K562 (cell line): Measurements from ENCODE around the gene SLC25A44. TPM values are rescaled to one million over a fixed set of nuclear protein-coding genes. Genes with fewer than 3 reads are reported as not detected.
A peak's percentile ranks its signal among the peaks of the same experiment; 100 is the strongest.

Experiments
- ARID1B ChIP-seq: fragments of 450-650 bp; IDR thresholded peaks from 2 replicates; pipeline ENCODE4 v1.6.1; 2016; ENCODE audit warnings: antibody characterized with exemption, mild to moderate bottlenecking, inconsistent platforms
- CBX8 ChIP-seq: fragments of 200-600 bp; sonication (generic); IDR thresholded peaks from 2 replicates; pipeline ENCODE4 v1.6.1; 2012; ENCODE audit warnings: borderline replicate concordance, mixed run types, low read depth, mild to moderate bottlenecking, moderate library complexity, mixed read lengths, low read length, control low read depth, inconsistent platforms; ENCODE audit not compliant: poor library complexity, severe bottlenecking; ENCODE audit errors: extremely low read depth
- CTBP1 ChIP-seq: fragments of 450-650 bp; IDR thresholded peaks from 2 replicates; pipeline ENCODE4 v1.6.1; 2016; ENCODE audit warnings: borderline replicate concordance
- ELF1 ChIP-seq: fragments of 200-800 bp; sonication (Bioruptor generic); IDR thresholded peaks from 2 replicates; pipeline ENCODE4 v1.6.1; 2016; ENCODE audit warnings: missing genetic modification characterization, missing compliant biosample characterization
- ERF ChIP-seq: fragments of 450-650 bp; formaldehyde crosslinking; IDR thresholded peaks from 2 replicates; pipeline ENCODE4 v1.4.0; 2020; ENCODE audit warnings: mild to moderate bottlenecking, mixed read lengths
- MAFG ChIP-seq: fragments of 450-650 bp; conservative IDR thresholded peaks from 2 replicates; pipeline ENCODE4 v1.6.1; 2016; ENCODE audit warnings: missing genetic modification characterization, missing compliant biosample characterization
- MAZ ChIP-seq, 2 experiments: fragments of 450-650 bp in 1 of 2; sonication (generic) in 1 of 2; formaldehyde crosslinking; IDR thresholded peaks in 1 of 2; conservative IDR thresholded peaks in 1 of 2; 2 replicates each; pipeline versions ENCODE4 v1.4.0 to v1.5.0; 2020; ENCODE audit warnings: mild to moderate bottlenecking in 1 of 2, missing genetic modification reagents in 1 of 2
- PHB2 ChIP-seq: fragments of 450-650 bp; IDR thresholded peaks from 2 replicates; pipeline ENCODE4 v1.6.1; 2017; ENCODE audit warnings: low read depth
- PHF8 ChIP-seq: fragments of 200-600 bp; sonication (generic); IDR thresholded peaks from 2 replicates; pipeline ENCODE4 v1.6.1; 2012; ENCODE audit warnings: mixed run types, mild to moderate bottlenecking, inconsistent platforms, low read length, moderate library complexity, borderline replicate concordance
- PRDM10 ChIP-seq: fragments of 450-650 bp; IDR thresholded peaks from 2 replicates; pipeline ENCODE4 v1.6.1; 2018; ENCODE audit not compliant: partially characterized antibody
- TGIF2 ChIP-seq: sonication (generic); formaldehyde crosslinking; IDR thresholded peaks from 2 replicates; pipeline ENCODE4 v1.8.1; 2022; ENCODE audit warnings: mild to moderate bottlenecking, missing genetic modification reagents, moderate library complexity
- YBX1 ChIP-seq: fragments of 450-650 bp; IDR thresholded peaks from 2 replicates; pipeline ENCODE4 v1.7.1; 2016; ENCODE audit warnings: mild to moderate bottlenecking
- ZHX1 ChIP-seq: fragments of 150-350 bp; conservative IDR thresholded peaks from 2 replicates; pipeline ENCODE4 v1.6.1; 2014; ENCODE audit warnings: low read length
- ZNF174 ChIP-seq: fragments of 250-450 bp; sonication (Bioruptor Pico); IDR thresholded peaks from 2 replicates; pipeline ENCODE4 v1.4.0; 2020; ENCODE audit warnings: mild to moderate bottlenecking
- ZNF431 ChIP-seq: sonication (generic); formaldehyde crosslinking; IDR thresholded peaks from 2 replicates; pipeline ENCODE4 v1.8.0; 2022; ENCODE audit warnings: mild to moderate bottlenecking, missing genetic modification reagents
- ZNF445 ChIP-seq: fragments of 250-450 bp; sonication (Bioruptor Pico); IDR thresholded peaks from 2 replicates; pipeline ENCODE4 v1.4.0; 2020; ENCODE audit warnings: low read depth, mild to moderate bottlenecking, moderate library complexity
- polyA plus RNA-seq, 8 experiments: library from polyadenylated mRNA; depleted of rRNA in 4 of 8; stranded (reverse) in 5 of 8; unstranded in 3 of 8; fragments of >200 nt; fragmentation: Nextera tagmentation in 2 of 8; fragmentation: Illumina TruSeq in 1 of 8; extraction: Ambion mirVana in 2 of 8; extraction: Trizol in 1 of 8; gene quantifications; 2 replicates each; pipeline versions ENCODE4 v1.2.1 to v1.2.3, GENCODE V29; 2011 to 2014; ENCODE audit warnings: inconsistent platforms in 1 of 8, missing spikeins in 1 of 8
- total RNA-seq, 7 experiments: library from RNA; depleted of rRNA in 6 of 7; stranded (reverse); fragments of >200 nt in 6 of 7; fragmentation: Illumina TruSeq in 2 of 7; extraction: Trizol in 2 of 7; gene quantifications; 2 replicates each; pipeline versions ENCODE4 v1.2.1 to v1.2.3, GENCODE V29; 2011 to 2021; ENCODE audit warnings: low replicate concordance in 1 of 7
- TF ChIP-seq, protein P1 (sequence below), 2 experiments: fragments of 450-650 bp; IDR thresholded peaks; 2 replicates each; pipeline ENCODE4 v1.6.1; 2018; ENCODE audit warnings: mild to moderate bottlenecking in 2 of 2, low read depth in 1 of 2; ENCODE audit not compliant: partially characterized antibody in 2 of 2

Gene SLC25A44
- total and polyA plus RNA-seq, 9 of the 15 experiments (the other 6 are each of a cell fraction or from before 2014, with no cell fraction given): 4.4 to 22.8 (median 12.5) TPM

DNA sequence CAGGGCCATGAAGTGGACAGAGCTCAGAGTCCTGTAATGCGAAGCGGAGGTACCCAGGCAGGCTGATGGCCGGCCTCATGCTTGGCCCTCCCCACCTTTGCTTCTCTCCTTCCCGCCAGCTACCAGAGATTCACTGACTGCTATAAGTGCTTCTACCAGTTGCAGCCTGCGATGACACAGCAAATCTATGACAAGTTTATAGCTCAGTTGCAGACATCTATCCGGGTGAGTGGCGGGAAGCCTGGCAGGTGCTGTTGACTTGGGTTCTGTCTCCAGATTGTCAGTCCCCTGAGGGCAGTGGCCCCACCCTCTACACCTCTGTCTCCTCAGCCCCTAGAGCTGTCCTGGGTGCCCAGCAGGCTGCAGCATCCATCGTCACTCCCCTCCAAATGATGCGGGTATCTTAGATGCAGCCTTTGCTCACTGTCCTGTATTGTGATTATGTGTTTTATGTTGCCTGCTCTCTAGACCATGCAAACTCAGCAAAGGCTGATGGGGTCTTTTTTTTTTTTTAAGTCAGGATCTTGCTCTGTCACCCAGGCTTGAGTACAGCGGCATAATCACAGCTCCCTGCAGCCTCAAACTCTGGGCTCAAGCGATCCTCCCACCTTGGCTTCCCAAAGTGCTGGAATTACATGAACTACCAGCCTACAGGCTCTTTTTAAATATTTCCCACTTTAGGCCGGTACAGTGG, 38.4 kb downstream of the SLC25A44 start (continued):
- no peak for TF ChIP-seq PRDM10
- TF ChIP-seq PHB2: no peak
- no peak for TF ChIP-seq YBX1
- peak; percentile 95 for TF ChIP-seq MAFG (tag)
- TF ChIP-seq ZNF445 (CRISPR knock-in tag): no peak
- no peak for TF ChIP-seq ARID1B
- no peak for TF ChIP-seq ZNF174 (CRISPR knock-in tag)
- no peak for TF ChIP-seq ELF1
- TF ChIP-seq TGIF2 (CRISPR knock-in tag): no peak
- TF ChIP-seq, protein P1, sequence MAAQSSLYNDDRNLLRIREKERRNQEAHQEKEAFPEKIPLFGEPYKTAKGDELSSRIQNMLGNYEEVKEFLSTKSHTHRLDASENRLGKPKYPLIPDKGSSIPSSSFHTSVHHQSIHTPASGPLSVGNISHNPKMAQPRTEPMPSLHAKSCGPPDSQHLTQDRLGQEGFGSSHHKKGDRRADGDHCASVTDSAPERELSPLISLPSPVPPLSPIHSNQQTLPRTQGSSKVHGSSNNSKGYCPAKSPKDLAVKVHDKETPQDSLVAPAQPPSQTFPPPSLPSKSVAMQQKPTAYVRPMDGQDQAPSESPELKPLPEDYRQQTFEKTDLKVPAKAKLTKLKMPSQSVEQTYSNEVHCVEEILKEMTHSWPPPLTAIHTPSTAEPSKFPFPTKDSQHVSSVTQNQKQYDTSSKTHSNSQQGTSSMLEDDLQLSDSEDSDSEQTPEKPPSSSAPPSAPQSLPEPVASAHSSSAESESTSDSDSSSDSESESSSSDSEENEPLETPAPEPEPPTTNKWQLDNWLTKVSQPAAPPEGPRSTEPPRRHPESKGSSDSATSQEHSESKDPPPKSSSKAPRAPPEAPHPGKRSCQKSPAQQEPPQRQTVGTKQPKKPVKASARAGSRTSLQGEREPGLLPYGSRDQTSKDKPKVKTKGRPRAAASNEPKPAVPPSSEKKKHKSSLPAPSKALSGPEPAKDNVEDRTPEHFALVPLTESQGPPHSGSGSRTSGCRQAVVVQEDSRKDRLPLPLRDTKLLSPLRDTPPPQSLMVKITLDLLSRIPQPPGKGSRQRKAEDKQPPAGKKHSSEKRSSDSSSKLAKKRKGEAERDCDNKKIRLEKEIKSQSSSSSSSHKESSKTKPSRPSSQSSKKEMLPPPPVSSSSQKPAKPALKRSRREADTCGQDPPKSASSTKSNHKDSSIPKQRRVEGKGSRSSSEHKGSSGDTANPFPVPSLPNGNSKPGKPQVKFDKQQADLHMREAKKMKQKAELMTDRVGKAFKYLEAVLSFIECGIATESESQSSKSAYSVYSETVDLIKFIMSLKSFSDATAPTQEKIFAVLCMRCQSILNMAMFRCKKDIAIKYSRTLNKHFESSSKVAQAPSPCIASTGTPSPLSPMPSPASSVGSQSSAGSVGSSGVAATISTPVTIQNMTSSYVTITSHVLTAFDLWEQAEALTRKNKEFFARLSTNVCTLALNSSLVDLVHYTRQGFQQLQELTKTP (IDR thresholded peaks at IDR 0.05; ENCODE audit: low read depth in 1 of 2, partially characterized antibody in 2 of 2): no peak
- no peak for TF ChIP-seq ZHX1
- no peak for TF ChIP-seq CBX8
- TF ChIP-seq PHF8: no peak
- TF ChIP-seq CTBP1: peak; percentile 27; the same call in 1 of the 2 replicates
- TF ChIP-seq MAZ (CRISPR knock-in tag; conservative IDR thresholded peaks at IDR 0.05 in 1 of 2, IDR thresholded peaks at IDR 0.05 in 1 of 2): no peak
- no peak for TF ChIP-seq ERF
- no peak for TF ChIP-seq ZNF431 (CRISPR knock-in tag)
